ENCODE results near the gene APBB1IP.

DNA sequence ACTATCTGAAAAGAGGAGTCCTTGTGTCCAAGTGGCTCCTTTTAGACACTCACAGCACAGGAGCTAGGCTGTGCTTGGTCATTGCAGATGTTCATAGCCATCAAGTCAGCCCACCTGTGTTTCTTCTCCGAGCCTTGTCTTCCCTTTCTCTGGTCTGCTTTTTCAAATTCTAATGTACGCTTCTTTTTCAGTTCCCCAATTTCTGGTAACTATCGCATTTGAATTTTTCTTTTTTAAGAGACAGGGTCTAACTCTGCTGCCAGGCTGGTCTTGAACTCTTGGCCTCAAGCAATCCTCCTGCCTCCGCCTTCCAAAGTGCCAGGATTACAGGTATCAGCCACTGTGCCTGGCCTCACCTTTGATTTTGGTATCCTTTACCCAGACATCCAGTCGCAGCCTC lies 18.9 kb downstream of the APBB1IP start:
- TF ChIP-seq, protein P1, sequence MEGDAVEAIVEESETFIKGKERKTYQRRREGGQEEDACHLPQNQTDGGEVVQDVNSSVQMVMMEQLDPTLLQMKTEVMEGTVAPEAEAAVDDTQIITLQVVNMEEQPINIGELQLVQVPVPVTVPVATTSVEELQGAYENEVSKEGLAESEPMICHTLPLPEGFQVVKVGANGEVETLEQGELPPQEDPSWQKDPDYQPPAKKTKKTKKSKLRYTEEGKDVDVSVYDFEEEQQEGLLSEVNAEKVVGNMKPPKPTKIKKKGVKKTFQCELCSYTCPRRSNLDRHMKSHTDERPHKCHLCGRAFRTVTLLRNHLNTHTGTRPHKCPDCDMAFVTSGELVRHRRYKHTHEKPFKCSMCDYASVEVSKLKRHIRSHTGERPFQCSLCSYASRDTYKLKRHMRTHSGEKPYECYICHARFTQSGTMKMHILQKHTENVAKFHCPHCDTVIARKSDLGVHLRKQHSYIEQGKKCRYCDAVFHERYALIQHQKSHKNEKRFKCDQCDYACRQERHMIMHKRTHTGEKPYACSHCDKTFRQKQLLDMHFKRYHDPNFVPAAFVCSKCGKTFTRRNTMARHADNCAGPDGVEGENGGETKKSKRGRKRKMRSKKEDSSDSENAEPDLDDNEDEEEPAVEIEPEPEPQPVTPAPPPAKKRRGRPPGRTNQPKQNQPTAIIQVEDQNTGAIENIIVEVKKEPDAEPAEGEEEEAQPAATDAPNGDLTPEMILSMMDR (conservative IDR thresholded peaks at IDR 0.05; ENCODE audit: low read depth, low read length): no peak
- TF ChIP-seq EZH2 (IDR thresholded peaks at IDR 0.05; ENCODE audit: low read length, unreplicated experiment): no peak
- TF ChIP-seq EZH2phosphoT487 (IDR thresholded peaks at IDR 0.05; ENCODE audit: borderline replicate concordance, low read length): no peak

All from PC-3 (cell line).